IMR-90 (cell line): ENCODE results near the gene CST7. TPM values are rescaled to one million over a fixed set of nuclear protein-coding genes. Genes with fewer than 3 reads are reported as not detected.

Experiments
- ATAC-seq: fragments of 200-7000 bp; cut with Tn5 transposase; 2 replicates; pipeline ENCODE4 v1.9.1; 2020; ENCODE audit warnings: low read depth, mild to moderate bottlenecking, moderate library complexity
- BruUV-seq: library from RNA; stranded (reverse); fragments of 400-500 nt; replicated peaks from 2 replicates; lab custom pipeline; 2021; lab: Mats Ljungman, UMichigan
- CTCF ChIA-PET: fragments of 300-600 bp; formaldehyde crosslinking; extraction: SDS; loops from one replicate; lab custom pipeline; 2021; ENCODE audit warnings: antibody characterized with exemption; lab: Yijun Ruan, JAX
- POLR2A ChIA-PET: fragments of 300-600 bp; sonication (Branson Sonifier 250); formaldehyde crosslinking; loops from one replicate; lab custom pipeline; 2022; ENCODE audit warnings: antibody characterized with exemption; ENCODE audit not compliant: unreplicated experiment; lab: Charles Lee
- DNase-seq: peaks from one replicate; pipeline ENCODE4 v3.0.0; 2013
- H2AFZ ChIP-seq: replicated peaks from 2 replicates; pipeline ENCODE3; 2013; ENCODE audit warnings: low read length, mild to moderate bottlenecking; ENCODE audit not compliant: poor library complexity
- H2AK5ac ChIP-seq: 2 replicates; pipeline ENCODE4 v1.6.1; 2013; ENCODE audit warnings: low read depth, low read length, inconsistent platforms
- H2AK9ac ChIP-seq: replicated peaks from 2 replicates; pipeline ENCODE3; 2013; ENCODE audit warnings: mild to moderate bottlenecking, low read depth, low read length, moderate library complexity; ENCODE audit not compliant: poor library complexity
- H2BK120ac ChIP-seq: 2 replicates; pipeline ENCODE4 v1.6.1; 2013; ENCODE audit warnings: low read depth, low read length, inconsistent platforms
- H2BK15ac ChIP-seq: 3 replicates; pipeline ENCODE4 v1.6.1; 2013; ENCODE audit warnings: low read depth, low read length, inconsistent platforms
- H2BK20ac ChIP-seq: 2 replicates; pipeline ENCODE4 v1.6.1; 2013; ENCODE audit warnings: low read depth, mild to moderate bottlenecking, inconsistent platforms, low read length, moderate library complexity
- H2BK5ac ChIP-seq: 2 replicates; pipeline ENCODE4 v1.6.1; 2013; ENCODE audit warnings: mild to moderate bottlenecking, low read depth, low read length, inconsistent platforms; ENCODE audit not compliant: poor library complexity, severe bottlenecking
- H3K14ac ChIP-seq: replicated peaks from 2 replicates; pipeline ENCODE4 v1.6.1; 2013; ENCODE audit warnings: low read depth, low read length, inconsistent platforms
- H3K18ac ChIP-seq: 2 replicates; pipeline ENCODE4 v1.6.1; 2013; ENCODE audit warnings: low read depth, low read length, control low read depth
- H3K23ac ChIP-seq: 2 replicates; pipeline ENCODE4 v1.6.1; 2013; ENCODE audit warnings: low read depth, low read length, inconsistent platforms
- H3K27ac ChIP-seq: 2 replicates; pipeline ENCODE4 v1.5.1; 2013; ENCODE audit warnings: mild to moderate bottlenecking, control low read depth, low read length; ENCODE audit not compliant: insufficient read depth
- H3K27me3 ChIP-seq: 2 replicates; pipeline ENCODE4 v1.6.1; 2013; ENCODE audit warnings: low read length; ENCODE audit not compliant: control insufficient read depth, insufficient read depth
- H3K36me3 ChIP-seq: 2 replicates; pipeline ENCODE4 v1.6.1; 2013; ENCODE audit warnings: low read length, mixed read lengths; ENCODE audit not compliant: control insufficient read depth, insufficient read depth
- H3K4ac ChIP-seq: 2 replicates; pipeline ENCODE4 v1.6.1; 2013; ENCODE audit warnings: low read depth, low read length, inconsistent platforms
- H3K4me1 ChIP-seq: 2 replicates; pipeline ENCODE4 v1.6.1; 2013; ENCODE audit warnings: low read length, mixed read lengths; ENCODE audit not compliant: control insufficient read depth, insufficient read depth
- H3K4me2 ChIP-seq: 2 replicates; pipeline ENCODE4 v1.6.1; 2013; ENCODE audit warnings: low read depth, mild to moderate bottlenecking, control low read depth, low read length, moderate library complexity
- H3K4me3 ChIP-seq: 2 replicates; pipeline ENCODE4 v1.5.1; 2013; ENCODE audit warnings: low read depth, mild to moderate bottlenecking, control low read depth, low read length, moderate library complexity; ENCODE audit not compliant: insufficient read depth
- H3K56ac ChIP-seq: 2 replicates; pipeline ENCODE4 v1.6.1; 2013; ENCODE audit warnings: low read length, inconsistent platforms; ENCODE audit not compliant: insufficient read depth; ENCODE audit errors: extremely low read depth
- H3K79me1 ChIP-seq, 2 experiments: 2 replicates each; pipeline ENCODE4 v1.6.1; 2013; ENCODE audit warnings: low read length in 2 of 2, inconsistent platforms in 1 of 2, low read depth in 1 of 2
- H3K9ac ChIP-seq: 2 replicates; pipeline ENCODE4 v1.6.1; 2013; ENCODE audit warnings: low read depth, low read length, control low read depth
- H3K9me1 ChIP-seq: 2 replicates; pipeline ENCODE4 v1.6.1; 2013; ENCODE audit warnings: low read length, inconsistent platforms; ENCODE audit not compliant: insufficient read depth
- H3K9me3 ChIP-seq: 2 replicates; pipeline ENCODE4 v1.6.1; 2013; ENCODE audit warnings: low read length; ENCODE audit not compliant: control insufficient read depth, insufficient read depth
- H4K20me1 ChIP-seq: 2 replicates; pipeline ENCODE4 v1.6.1; 2013; ENCODE audit warnings: low read length, inconsistent platforms; ENCODE audit not compliant: insufficient read depth
- H4K5ac ChIP-seq: 2 replicates; pipeline ENCODE4 v1.6.1; 2013; ENCODE audit warnings: mild to moderate bottlenecking, low read depth, low read length, control low read depth
- H4K8ac ChIP-seq, 2 experiments: 2 replicates each; pipeline ENCODE4 v1.6.1; 2013; ENCODE audit warnings: low read depth in 2 of 2, low read length in 2 of 2, control low read depth in 1 of 2, inconsistent platforms in 1 of 2
- H4K91ac ChIP-seq: 2 replicates; pipeline ENCODE4 v1.6.1; 2013; ENCODE audit warnings: low read depth, low read length, inconsistent platforms; ENCODE audit not compliant: insufficient read depth
- BHLHE40 ChIP-seq: fragments of 150-350 bp; IDR thresholded peaks from 2 replicates; pipeline ENCODE4 v1.6.1; 2016; ENCODE audit warnings: mild to moderate bottlenecking, low read depth, low read length
- CHD1 ChIP-seq: IDR thresholded peaks from 2 replicates; pipeline ENCODE4 v1.6.1; 2012; ENCODE audit warnings: low read depth, low read length, improper control_type of control experiment
- FOS ChIP-seq: fragments of 150-350 bp; IDR thresholded peaks from 2 replicates; pipeline ENCODE4 v1.6.1; 2016; ENCODE audit warnings: low read depth, low read length
- MAFK ChIP-seq: IDR thresholded peaks from 2 replicates; pipeline ENCODE4 v1.6.1; 2012; ENCODE audit warnings: low read depth, low read length, improper control_type of control experiment
- MXI1 ChIP-seq: IDR thresholded peaks from 2 replicates; pipeline ENCODE4 v1.6.1; 2012; ENCODE audit warnings: low read depth, mild to moderate bottlenecking, low read length, moderate library complexity, borderline replicate concordance
- POLR2A ChIP-seq: IDR thresholded peaks from 2 replicates; pipeline ENCODE4 v1.6.1; 2012; ENCODE audit warnings: mild to moderate bottlenecking, low read depth, low read length
- SMC3 ChIP-seq: fragments of 150-350 bp; IDR thresholded peaks from 2 replicates; pipeline ENCODE4 v1.6.1; 2016; ENCODE audit warnings: low read depth, mild to moderate bottlenecking, antibody characterized with exemption, low read length, moderate library complexity
- WGBS, 2 experiments: methylation state at CpG; one replicate each; pipeline versions ENCODE4 v1.1.5 to v1.1.7; 2013; ENCODE audit warnings: missing lambda C conversion rate in 2 of 2; ENCODE audit not compliant: insufficient read length in 1 of 2; ENCODE audit errors: extremely low coverage in 2 of 2; 5-methylcytosine and 5-hydroxymethylcytosine counted together
- dilution Hi-C: fragments of 300-500 bp; cut with HindIII; formaldehyde crosslinking; loops from one replicate; pipeline ENCODE4 v1.14.3; 2018; ENCODE audit warnings: low sequenced_read_pairs; ENCODE audit not compliant: unreplicated experiment
- in situ Hi-C: fragments of 300-500 bp; cut with MboI; formaldehyde crosslinking; loops from 3 replicates; pipeline ENCODE4 v1.14.3; 2019; ENCODE audit warnings: low sequenced_read_pairs, inconsistent platforms, mixed read lengths
- intact Hi-C: fragments of 100-400 bp; cut with micrococcal nuclease; formaldehyde crosslinking; loops from 2 replicates; pipeline ENCODE4 v1.10.0; 2022
- polyA plus RNA-seq, 3 experiments: library from polyadenylated mRNA; depleted of rRNA; stranded (reverse); fragments of >200 nt; gene quantifications; 2 replicates each; pipeline ENCODE4 v1.2.3, GENCODE V29; 2012; ENCODE audit warnings: low replicate concordance in 1 of 3
- total RNA-seq: library from RNA; depleted of rRNA; stranded (reverse); fragments of >200 nt; gene quantifications from 2 replicates; pipeline ENCODE4 v1.2.3, GENCODE V29; 2012
- TF ChIP-seq, protein P1 (sequence below): fragments of 150-350 bp; IDR thresholded peaks from 2 replicates; pipeline ENCODE4 v1.6.1; 2017; ENCODE audit warnings: mild to moderate bottlenecking, antibody characterized with exemption, low read length, low read depth
- TF ChIP-seq, protein P2 (sequence below): conservative IDR thresholded peaks from 2 replicates; pipeline ENCODE4 v1.5.1; 2012; ENCODE audit warnings: mild to moderate bottlenecking, low read depth, low read length, improper control_type of control experiment

CST7 gene
- total and polyA plus RNA-seq, 2 of the 4 experiments (the other 2 are of a cell fraction): not detected

DNA sequence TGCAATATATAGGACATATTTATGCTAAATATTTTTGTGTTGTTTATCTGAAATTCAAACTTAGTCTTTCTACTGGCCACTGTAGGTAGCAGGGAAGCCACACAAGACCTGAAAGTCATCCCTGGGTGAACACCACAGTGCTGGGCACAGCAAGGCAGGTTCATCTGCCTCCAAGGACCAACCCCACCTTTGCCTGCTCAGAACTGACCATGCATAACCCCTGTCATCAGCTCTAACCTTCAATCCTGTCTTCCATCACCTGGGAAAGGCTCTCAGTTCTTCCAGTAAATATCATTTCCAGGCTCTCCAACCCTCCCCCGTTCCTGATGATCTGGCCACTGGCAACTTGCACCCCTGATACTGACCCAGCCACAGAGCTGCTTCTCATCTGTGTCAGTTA is 32.7 kb upstream of the CST7 start:
- TF ChIP-seq CHD1: no peak
- TF ChIP-seq BHLHE40: no peak
- TF ChIP-seq, protein P1, sequence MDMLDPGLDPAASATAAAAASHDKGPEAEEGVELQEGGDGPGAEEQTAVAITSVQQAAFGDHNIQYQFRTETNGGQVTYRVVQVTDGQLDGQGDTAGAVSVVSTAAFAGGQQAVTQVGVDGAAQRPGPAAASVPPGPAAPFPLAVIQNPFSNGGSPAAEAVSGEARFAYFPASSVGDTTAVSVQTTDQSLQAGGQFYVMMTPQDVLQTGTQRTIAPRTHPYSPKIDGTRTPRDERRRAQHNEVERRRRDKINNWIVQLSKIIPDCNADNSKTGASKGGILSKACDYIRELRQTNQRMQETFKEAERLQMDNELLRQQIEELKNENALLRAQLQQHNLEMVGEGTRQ: no peak
- TF ChIP-seq MXI1: no peak
- no peak for TF ChIP-seq MAFK
- no peak for TF ChIP-seq SMC3
- TF ChIP-seq, protein P2, sequence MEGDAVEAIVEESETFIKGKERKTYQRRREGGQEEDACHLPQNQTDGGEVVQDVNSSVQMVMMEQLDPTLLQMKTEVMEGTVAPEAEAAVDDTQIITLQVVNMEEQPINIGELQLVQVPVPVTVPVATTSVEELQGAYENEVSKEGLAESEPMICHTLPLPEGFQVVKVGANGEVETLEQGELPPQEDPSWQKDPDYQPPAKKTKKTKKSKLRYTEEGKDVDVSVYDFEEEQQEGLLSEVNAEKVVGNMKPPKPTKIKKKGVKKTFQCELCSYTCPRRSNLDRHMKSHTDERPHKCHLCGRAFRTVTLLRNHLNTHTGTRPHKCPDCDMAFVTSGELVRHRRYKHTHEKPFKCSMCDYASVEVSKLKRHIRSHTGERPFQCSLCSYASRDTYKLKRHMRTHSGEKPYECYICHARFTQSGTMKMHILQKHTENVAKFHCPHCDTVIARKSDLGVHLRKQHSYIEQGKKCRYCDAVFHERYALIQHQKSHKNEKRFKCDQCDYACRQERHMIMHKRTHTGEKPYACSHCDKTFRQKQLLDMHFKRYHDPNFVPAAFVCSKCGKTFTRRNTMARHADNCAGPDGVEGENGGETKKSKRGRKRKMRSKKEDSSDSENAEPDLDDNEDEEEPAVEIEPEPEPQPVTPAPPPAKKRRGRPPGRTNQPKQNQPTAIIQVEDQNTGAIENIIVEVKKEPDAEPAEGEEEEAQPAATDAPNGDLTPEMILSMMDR: no peak
- no peak for TF ChIP-seq FOS
- no peak for TF ChIP-seq POLR2A
- Histone ChIP-seq H3K9me1 (no peaks in the 10 kb centered on the region), H4K20me1 (no peaks in the 10 kb centered on the region), H3K79me1 (no peaks in the 10 kb centered on the region), H3K4me1 (no peaks in the 10 kb centered on the region), H4K5ac (no peak overlapping the region), H3K56ac (no peak overlapping the region), H3K9me3 (no peaks in the 10 kb centered on the region), H2AFZ (no peak overlapping the region), H2AK9ac (no peak overlapping the region), H2BK120ac (no peak overlapping the region), H3K4me2 (no peak overlapping the region), H4K91ac (no peak overlapping the region), H3K18ac (no peak overlapping the region), H3K23ac (no peak overlapping the region), H3K27me3 (peaks cover 23% of the 10 kb centered on the region; the same call in 1 of the 2 replicates), H2BK20ac (no peak overlapping the region), H3K4me3 (no peak overlapping the region), H3K4ac (no peak overlapping the region), H3K9ac (no peak overlapping the region), H3K14ac (no peak overlapping the region), H3K36me3 (no peaks in the 10 kb centered on the region), H3K27ac (no peak overlapping the region), H4K8ac (no peak overlapping the region), H2BK5ac (no peak overlapping the region), H2BK15ac (no peak overlapping the region), H2AK5ac (no peak overlapping the region)
- DNase-seq: no peak
- WGBS, 2 experiments: no CpG with 5 or more reads among the region's 1 CpG
- intact Hi-C loops (no loop called here), in situ Hi-C loops (loop anchor here (5.0 to 25.0 kb wide), 2 partner anchors 754 to 979 kb away; no protein-coding TSS in a partner anchor), dilution Hi-C loops (no loop called here)
- POLR2A ChIA-PET: no interaction called here
- ATAC-seq: no peak
- BruUV-seq: no TSS peak
- CTCF ChIA-PET: no interaction called here
